ENCODE data around the gene VCL. TPM values are rescaled to one million over a fixed set of nuclear protein-coding genes. Genes with fewer than 3 reads are reported as not detected.

VCL gene
- total RNA-seq, 4 donors from 2014 or later = 53.3 to 90.4 (median 63.1) TPM

DNA sequence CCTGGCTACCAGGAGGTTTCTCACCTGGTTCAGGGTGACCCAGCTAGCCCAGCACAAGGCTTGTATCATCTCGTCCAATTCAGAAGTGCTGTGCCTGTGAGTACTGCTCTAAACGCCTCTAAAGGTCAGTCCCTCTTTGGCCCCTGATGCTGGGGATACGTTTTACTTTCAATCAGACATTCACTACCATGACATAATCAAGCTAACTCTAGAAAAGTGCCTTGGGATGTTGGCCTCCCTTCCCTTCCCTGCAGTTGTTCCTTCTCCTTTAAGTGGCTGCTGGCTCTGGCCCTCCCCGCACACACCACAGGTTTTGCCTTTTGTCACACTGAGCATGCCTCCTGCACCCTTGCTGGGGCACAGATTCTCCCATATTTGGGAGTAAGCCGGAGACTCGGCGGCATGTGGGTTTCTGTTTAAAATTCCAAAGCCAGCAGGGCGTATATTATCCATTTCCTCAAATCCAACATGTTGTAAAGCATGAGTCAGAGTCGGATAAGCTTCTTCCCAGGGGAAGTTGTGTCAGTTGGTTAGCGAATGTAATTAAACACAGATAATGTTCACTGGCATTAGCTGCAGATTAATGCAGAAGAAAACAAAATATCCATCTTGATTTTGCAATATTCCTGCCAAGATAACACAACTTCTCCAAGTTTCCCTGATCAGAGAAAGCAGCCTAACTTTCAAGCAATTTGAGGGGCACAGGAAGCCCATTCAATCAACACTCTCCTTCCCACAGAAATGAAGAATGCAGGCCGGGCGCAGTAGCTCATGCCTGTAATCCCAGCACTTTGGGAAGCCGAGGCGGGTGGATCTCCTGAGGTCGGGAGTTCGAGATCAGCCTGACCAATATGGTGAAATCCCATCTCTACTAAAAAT lies 31.8 kb upstream of the VCL start:
- intact Hi-C loops (cut with DNase I; ENCODE audit: low total_unique reads) = no loop called here
- no peak for TF ChIP-seq CTCF (IDR thresholded peaks at IDR 0.05)
- no peak for TF ChIP-seq POLR2A (IDR thresholded peaks at IDR 0.05)
- no peak overlapping the region for H3K4me3 ChIP-seq (ENCODE audit: low read depth, poor library complexity, severe bottlenecking)
- DNase-seq (ENCODE audit: low spot score in 2 of 2) = peak; percentile 85 to 92
- 15 to 25% methylated on average over 16 of the region's 16 CpGs for WGBS, 2 donors

DNA sequence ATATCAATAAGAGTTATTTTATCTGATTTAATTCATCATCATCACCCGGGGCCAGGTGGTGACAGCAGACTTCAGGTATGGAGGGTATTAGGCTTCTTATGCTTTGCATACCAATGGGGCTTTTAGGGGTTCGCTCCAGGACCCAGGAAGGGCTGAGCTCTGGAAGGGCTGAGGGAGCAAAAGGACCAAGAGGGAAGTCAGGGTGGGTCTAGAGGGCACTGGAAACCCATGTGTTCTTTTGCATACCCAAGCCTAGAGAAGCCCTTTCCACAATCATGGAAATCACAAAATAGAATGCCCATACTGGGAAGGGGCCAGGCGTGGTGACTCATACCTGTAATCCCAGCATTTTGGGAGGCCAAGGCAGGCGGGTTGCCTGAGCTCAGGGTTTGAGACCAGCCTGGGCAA lies 30.9 kb upstream of the VCL start:
- WGBS, 2 donors = 83 to 89% methylated on average over 4 of the region's 4 CpGs
- DNase-seq (ENCODE audit: low spot score in 2 of 2) = peak in 1 of 2 donors; percentile 56
- intact Hi-C loops (cut with DNase I; ENCODE audit: low total_unique reads) = no loop called here
- TF ChIP-seq POLR2A (IDR thresholded peaks at IDR 0.05) = no peak
- no peak for TF ChIP-seq CTCF (IDR thresholded peaks at IDR 0.05)
- H3K4me3 ChIP-seq (ENCODE audit: low read depth, poor library complexity, severe bottlenecking) = no peak overlapping the region

DNA sequence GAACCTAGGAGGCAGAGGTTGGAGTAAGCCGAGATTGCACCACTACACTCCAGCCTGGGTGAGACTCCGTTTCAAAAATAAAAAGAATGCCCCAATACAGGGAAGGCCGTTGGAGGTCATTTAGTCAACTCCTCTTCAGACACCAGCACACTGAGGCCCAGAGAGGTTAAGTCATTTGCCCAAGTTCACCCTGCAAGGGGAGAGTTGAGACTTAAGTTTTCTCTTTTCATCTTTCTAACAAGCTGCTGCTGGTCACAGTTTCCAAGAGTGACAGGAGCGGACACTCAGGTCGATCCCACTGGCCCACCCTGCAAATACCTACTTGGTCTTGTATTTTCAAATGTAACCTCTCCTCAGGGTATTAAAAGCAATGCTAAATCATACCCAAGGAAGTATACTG lies 30.4 kb upstream of the VCL start:
- H3K4me3 ChIP-seq (ENCODE audit: low read depth, poor library complexity, severe bottlenecking) = no peak overlapping the region
- WGBS, 2 donors = 91 to 93% methylated on average over 5 of the region's 5 CpGs
- intact Hi-C loops (cut with DNase I; ENCODE audit: low total_unique reads) = no loop called here
- no peak for TF ChIP-seq POLR2A (IDR thresholded peaks at IDR 0.05)
- no peak for TF ChIP-seq CTCF (IDR thresholded peaks at IDR 0.05)
- DNase-seq (ENCODE audit: low spot score in 2 of 2) = peak in 1 of 2 donors; percentile 74

- 41 to 63% methylated on average over 6 of the region's 6 CpGs for WGBS, 2 donors
- TF ChIP-seq CTCF (IDR thresholded peaks at IDR 0.05) (no peak), POLR2A (IDR thresholded peaks at IDR 0.05) (no peak)
- intact Hi-C loops (cut with DNase I; ENCODE audit: low total_unique reads) = no loop called here
- DNase-seq (ENCODE audit: low spot score in 2 of 2) = peak in 1 of 2 donors; percentile 78
- no peak overlapping the region for H3K4me3 ChIP-seq (ENCODE audit: low read depth, poor library complexity, severe bottlenecking)
These were observed 29.8 kb upstream of the VCL start for GRCh38 chr10:73968098-73968521.

DNA sequence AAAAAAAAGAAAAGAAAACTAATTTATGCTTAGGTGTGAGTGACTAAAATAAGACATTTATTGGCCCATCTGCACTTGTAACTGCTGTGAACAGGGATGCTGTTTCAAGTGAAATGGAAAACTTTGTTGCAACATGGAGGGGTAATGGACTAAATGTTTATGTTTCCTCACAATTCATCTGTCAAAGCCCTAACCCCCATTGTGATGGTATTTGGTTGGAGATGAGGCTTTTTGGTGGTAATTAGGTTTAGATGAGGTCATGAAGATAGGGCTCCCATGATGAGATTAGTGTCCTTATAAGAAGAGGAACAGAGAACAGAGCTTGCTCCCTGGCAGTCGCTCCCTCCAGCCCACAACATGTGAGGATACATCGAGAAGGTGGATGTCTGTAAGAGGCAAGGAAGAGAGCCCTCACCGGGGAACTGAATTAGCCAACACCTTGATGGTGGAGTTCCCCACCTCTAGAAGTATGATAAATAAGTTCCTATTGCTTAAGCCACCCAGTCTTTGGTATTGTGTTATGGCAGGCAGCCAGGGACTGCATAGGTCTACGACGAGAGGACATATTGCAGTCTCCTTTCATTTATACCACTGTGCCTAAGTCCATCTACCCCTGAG lies 28.6 kb upstream of the VCL start:
- WGBS, 2 donors = 66 to 86% methylated on average over 5 of the region's 5 CpGs
- no peak for TF ChIP-seq POLR2A (IDR thresholded peaks at IDR 0.05)
- no peak for TF ChIP-seq CTCF (IDR thresholded peaks at IDR 0.05)
- intact Hi-C loops (cut with DNase I; ENCODE audit: low total_unique reads) = no loop called here
- DNase-seq (ENCODE audit: low spot score in 2 of 2) = peak in 1 of 2 donors; percentile 57
- no peak overlapping the region for H3K4me3 ChIP-seq (ENCODE audit: low read depth, poor library complexity, severe bottlenecking)
